ENCODE measurements around the gene C4orf54.

GRCh38 chr4:99640676-99641075, 17.0 kb downstream of the C4orf54 start:
- TF ChIP-seq EZH2 (IDR thresholded peaks at IDR 0.05; ENCODE audit: insufficient read depth, poor library complexity, severe bottlenecking), result no peak
- no peak for TF ChIP-seq EZH2phosphoT487 (IDR thresholded peaks at IDR 0.05; ENCODE audit: insufficient read depth, low read depth)

Data from GM23248 (cell line).